K562 (cell line): Measurements from ENCODE around the gene LMOD1. TPM values are rescaled to one million over a fixed set of nuclear protein-coding genes. Genes with fewer than 3 reads are reported as not detected.

Experiments
- ARID4B ChIP-seq: sonication (generic); formaldehyde crosslinking; IDR thresholded peaks from 2 replicates; pipeline ENCODE4 v1.8.0; 2022; ENCODE audit warnings: mild to moderate bottlenecking, missing genetic modification reagents
- DEAF1 ChIP-seq: fragments of 450-650 bp; formaldehyde crosslinking; IDR thresholded peaks from 2 replicates; pipeline ENCODE4 v1.4.0; 2020; ENCODE audit warnings: mild to moderate bottlenecking, moderate library complexity
- ELK3 ChIP-seq: fragments of 450-650 bp; formaldehyde crosslinking; IDR thresholded peaks from 2 replicates; pipeline ENCODE4 v1.4.0; 2020; ENCODE audit warnings: mild to moderate bottlenecking
- FOXM1 ChIP-seq, 2 experiments: fragments of 450-650 bp in 1 of 2; sonication (generic) in 1 of 2; formaldehyde crosslinking in 1 of 2; IDR thresholded peaks; 2 replicates each; pipeline versions ENCODE4 v1.6.1 to v1.9.0; 2017 to 2022; ENCODE audit warnings: low read depth in 2 of 2, mild to moderate bottlenecking in 2 of 2, missing genetic modification reagents in 1 of 2, moderate library complexity in 1 of 2
- TARDBP ChIP-seq: fragments of 450-650 bp; IDR thresholded peaks from 2 replicates; pipeline ENCODE4 v1.6.1; 2016
- YY1 ChIP-seq, 3 experiments: IDR thresholded peaks; 2 replicates each; pipeline ENCODE4 v1.6.1; 2011; ENCODE audit warnings: low read length in 2 of 3, mild to moderate bottlenecking in 2 of 3, moderate library complexity in 2 of 3, borderline replicate concordance in 1 of 3, control low read depth in 1 of 3, low read depth in 1 of 3; ENCODE audit not compliant: insufficient read depth in 3 of 3, insufficient replicate concordance in 2 of 3, control insufficient read depth in 1 of 3, insufficient read length in 1 of 3; ENCODE audit errors: extremely low read depth in 1 of 3
- ZBTB1 ChIP-seq: sonication (generic); formaldehyde crosslinking; IDR thresholded peaks from 2 replicates; pipeline ENCODE4 v1.8.1; 2023; ENCODE audit warnings: missing genetic modification reagents, low read depth, mild to moderate bottlenecking, borderline replicate concordance
- ZNF124 ChIP-seq: sonication (generic); formaldehyde crosslinking; IDR thresholded peaks from 2 replicates; pipeline ENCODE4 v1.8.1; 2022; ENCODE audit warnings: missing genetic modification reagents
- ZNF586 ChIP-seq: fragments of 450-650 bp; formaldehyde crosslinking; conservative IDR thresholded peaks from 2 replicates; pipeline ENCODE4 v1.4.0; 2020; ENCODE audit warnings: mild to moderate bottlenecking, moderate library complexity
- polyA plus RNA-seq, 8 experiments: library from polyadenylated mRNA; depleted of rRNA in 4 of 8; stranded (reverse) in 5 of 8; unstranded in 3 of 8; fragments of >200 nt; fragmentation: Nextera tagmentation in 2 of 8; fragmentation: Illumina TruSeq in 1 of 8; extraction: Ambion mirVana in 2 of 8; extraction: Trizol in 1 of 8; gene quantifications; 2 replicates each; pipeline versions ENCODE4 v1.2.1 to v1.2.3, GENCODE V29; 2011 to 2014; ENCODE audit warnings: inconsistent platforms in 1 of 8, missing spikeins in 1 of 8
- total RNA-seq, 7 experiments: library from RNA; depleted of rRNA in 6 of 7; stranded (reverse); fragments of >200 nt in 6 of 7; fragmentation: Illumina TruSeq in 2 of 7; extraction: Trizol in 2 of 7; gene quantifications; 2 replicates each; pipeline versions ENCODE4 v1.2.1 to v1.2.3, GENCODE V29; 2011 to 2021; ENCODE audit warnings: low replicate concordance in 1 of 7
- TF ChIP-seq, protein P1 (sequence below): fragments of 450-650 bp; formaldehyde crosslinking; IDR thresholded peaks from 2 replicates; pipeline ENCODE4 v1.4.0; 2020; ENCODE audit warnings: mild to moderate bottlenecking, moderate library complexity
- TF ChIP-seq, protein P2 (sequence below): fragments of 250-450 bp; sonication (Bioruptor Pico); IDR thresholded peaks from 2 replicates; pipeline ENCODE4 v1.6.1; 2021; ENCODE audit warnings: mild to moderate bottlenecking

LMOD1 gene
- total and polyA plus RNA-seq, 9 of the 15 experiments (the other 6 are each of a cell fraction or from before 2014, with no cell fraction given): 0.03 to 0.54 (median 0.38) TPM; not detected in 1

DNA sequence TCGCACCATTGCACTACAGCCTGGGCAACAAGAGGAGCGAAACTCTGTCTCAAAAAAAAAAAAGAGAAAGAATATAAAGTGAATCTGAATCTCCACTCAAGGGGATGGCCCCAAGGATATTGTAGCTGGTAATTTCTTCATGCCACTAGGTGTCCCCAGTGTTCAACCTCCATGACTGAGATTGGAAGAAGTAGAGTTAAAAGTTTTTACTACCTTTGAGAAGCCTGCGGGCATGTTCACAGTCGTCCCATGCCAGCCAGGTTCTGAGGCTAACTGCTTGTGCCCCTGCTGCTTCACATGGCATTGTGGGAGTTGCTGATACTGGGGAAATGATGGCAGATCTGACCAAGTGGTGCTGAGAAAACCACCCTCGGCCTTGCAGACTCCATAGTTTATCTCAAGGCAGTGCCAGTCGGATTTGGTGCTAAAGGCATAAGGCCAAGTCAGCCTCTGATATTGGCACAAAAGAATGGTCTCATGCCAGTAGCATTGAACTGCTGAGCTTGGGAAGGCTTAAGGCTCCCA, 68.4 kb downstream of the LMOD1 start (continued):
- TF ChIP-seq ARID4B (no peak), FOXM1 (IDR thresholded peaks at IDR 0.05; ENCODE audit: low read depth) (no peak), FOXM1 (CRISPR knock-in tag; IDR thresholded peaks at IDR 0.05; ENCODE audit: low read depth) (no peak), ELK3 (CRISPR knock-in tag) (no peak), ZNF586 (CRISPR knock-in tag) (no peak), YY1 (IDR thresholded peaks at IDR 0.05; ENCODE audit: borderline replicate concordance in 1 of 3, control insufficient read depth in 1 of 3, extremely low read depth in 1 of 3, insufficient read depth in 3 of 3, insufficient read length in 1 of 3, insufficient replicate concordance in 2 of 3, low read depth in 1 of 3, low read length in 2 of 3) (no peak), ZBTB1 (CRISPR knock-in tag) (0 out of 2 replicates have a peak, but pooled peaks have one; percentile 22), ZNF124 (CRISPR knock-in tag) (no peak), TARDBP (no peak), DEAF1 (CRISPR knock-in tag) (peak; percentile 13; the same call in 1 of the 2 replicates)
- TF ChIP-seq, protein P1, sequence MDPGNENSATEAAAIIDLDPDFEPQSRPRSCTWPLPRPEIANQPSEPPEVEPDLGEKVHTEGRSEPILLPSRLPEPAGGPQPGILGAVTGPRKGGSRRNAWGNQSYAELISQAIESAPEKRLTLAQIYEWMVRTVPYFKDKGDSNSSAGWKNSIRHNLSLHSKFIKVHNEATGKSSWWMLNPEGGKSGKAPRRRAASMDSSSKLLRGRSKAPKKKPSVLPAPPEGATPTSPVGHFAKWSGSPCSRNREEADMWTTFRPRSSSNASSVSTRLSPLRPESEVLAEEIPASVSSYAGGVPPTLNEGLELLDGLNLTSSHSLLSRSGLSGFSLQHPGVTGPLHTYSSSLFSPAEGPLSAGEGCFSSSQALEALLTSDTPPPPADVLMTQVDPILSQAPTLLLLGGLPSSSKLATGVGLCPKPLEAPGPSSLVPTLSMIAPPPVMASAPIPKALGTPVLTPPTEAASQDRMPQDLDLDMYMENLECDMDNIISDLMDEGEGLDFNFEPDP (CRISPR knock-in tag): no peak
- TF ChIP-seq, protein P2, sequence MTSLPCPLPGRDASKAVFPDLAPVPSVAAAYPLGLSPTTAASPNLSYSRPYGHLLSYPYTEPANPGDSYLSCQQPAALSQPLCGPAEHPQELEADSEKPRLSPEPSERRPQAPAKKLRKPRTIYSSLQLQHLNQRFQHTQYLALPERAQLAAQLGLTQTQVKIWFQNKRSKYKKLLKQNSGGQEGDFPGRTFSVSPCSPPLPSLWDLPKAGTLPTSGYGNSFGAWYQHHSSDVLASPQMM (CRISPR knock-in tag): no peak
